GM12891 (cell line): ENCODE measurements around the gene ETFA.

ENCODE experiments used
- POLR2A ChIP-seq: IDR thresholded peaks from 2 replicates; pipeline ENCODE4 v1.6.1; 2011; ENCODE audit warnings: low read depth, low read length, control low read depth
- POLR2AphosphoS5 ChIP-seq: IDR thresholded peaks from 2 replicates; pipeline ENCODE4 v1.6.1; 2011; ENCODE audit warnings: low read depth, low read length, control low read depth

GRCh38 chr15:76192715-76193114 is 118.6 kb downstream of the ETFA start:
- TF ChIP-seq POLR2A (no peak), POLR2AphosphoS5 (no peak)
